Measurements from ENCODE around the gene CBX3. TPM values are rescaled to one million over a fixed set of nuclear protein-coding genes. Genes with fewer than 3 reads are reported as not detected.
"Not testable (repeated sequence)": the region's sequence is repeated elsewhere in the genome, so short reads cannot be mapped to it uniquely, and the experiment has no call there.

The CBX3 gene
- total RNA-seq = 266 TPM
- 233 TPM for polyA plus RNA-seq
- long read RNA-seq, donor 1, transcript CBX3-202 (6 exons, 1,857 nt) = major isoform, 29 of 36 reads
- long read RNA-seq, donor 1, transcript CBX3-206 (3 exons, 860 nt) = minor isoform, 5 of 36 reads
- long read RNA-seq, donor 1, partial matches to known transcripts = 0 of 36 reads
- long read RNA-seq, donor 1, other reads (novel, unspliced or antisense) = 0 of 36 reads
- long read RNA-seq, donor 2 = 0 reads
- long read RNA-seq, donor 3, transcript CBX3-203 (6 exons, 1,717 nt) = minor isoform, 7 of 495 reads
- long read RNA-seq, donor 3, transcript CBX3-202 (6 exons, 1,857 nt) = major isoform, 232 of 495 reads
- long read RNA-seq, donor 3, transcript CBX3-206 (3 exons, 860 nt) = minor isoform, 88 of 495 reads
- long read RNA-seq, donor 3, transcript CBX3-201 (6 exons, 2,128 nt) = minor isoform, 7 of 495 reads
- long read RNA-seq, donor 3, partial matches to known transcripts = 138 of 495 reads
- long read RNA-seq, donor 3, other reads (novel, unspliced or antisense) = 19 of 495 reads
- long read RNA-seq, donor 4, transcript CBX3-206 (3 exons, 860 nt) = minor isoform, 18 of 149 reads
- long read RNA-seq, donor 4, transcript CBX3-202 (6 exons, 1,857 nt) = major isoform, 73 of 149 reads
- long read RNA-seq, donor 4, transcript CBX3-201 (6 exons, 2,128 nt) = minor isoform, 5 of 149 reads
- long read RNA-seq, donor 4, partial matches to known transcripts = 46 of 149 reads
- long read RNA-seq, donor 4, other reads (novel, unspliced or antisense) = 6 of 149 reads
- long read RNA-seq, donor 5, transcript CBX3-206 (3 exons, 860 nt) = minor isoform, 60 of 570 reads
- long read RNA-seq, donor 5, transcript CBX3-203 (6 exons, 1,717 nt) = minor isoform, 9 of 570 reads
- long read RNA-seq, donor 5, transcript CBX3-202 (6 exons, 1,857 nt) = major isoform, 224 of 570 reads
- long read RNA-seq, donor 5, transcript CBX3-201 (6 exons, 2,128 nt) = minor isoform, 19 of 570 reads
- long read RNA-seq, donor 5, partial matches to known transcripts = 222 of 570 reads
- long read RNA-seq, donor 5, other reads (novel, unspliced or antisense) = 33 of 570 reads
- long read RNA-seq, donor 6, transcript CBX3-206 (3 exons, 860 nt) = minor isoform, 17 of 190 reads
- long read RNA-seq, donor 6, transcript CBX3-202 (6 exons, 1,857 nt) = major isoform, 133 of 190 reads
- long read RNA-seq, donor 6, partial matches to known transcripts = 26 of 190 reads
- long read RNA-seq, donor 6, other reads (novel, unspliced or antisense) = 6 of 190 reads
- long read RNA-seq, donor 7, transcript CBX3-202 (6 exons, 1,857 nt) = major isoform, 167 of 271 reads
- long read RNA-seq, donor 7, transcript CBX3-203 (6 exons, 1,717 nt) = minor isoform, 8 of 271 reads
- long read RNA-seq, donor 7, transcript CBX3-201 (6 exons, 2,128 nt) = minor isoform, 6 of 271 reads
- long read RNA-seq, donor 7, transcript CBX3-206 (3 exons, 860 nt) = minor isoform, 40 of 271 reads
- long read RNA-seq, donor 7, partial matches to known transcripts = 29 of 271 reads
- long read RNA-seq, donor 7, other reads (novel, unspliced or antisense) = 19 of 271 reads
- long read RNA-seq, donor 8, transcript CBX3-206 (3 exons, 860 nt) = minor isoform, 8 of 54 reads
- long read RNA-seq, donor 8, transcript CBX3-202 (6 exons, 1,857 nt) = major isoform, 40 of 54 reads
- long read RNA-seq, donor 8, partial matches to known transcripts = 0 of 54 reads
- long read RNA-seq, donor 8, other reads (novel, unspliced or antisense) = 0 of 54 reads
- long read RNA-seq, donor 9, transcript CBX3-206 (3 exons, 860 nt) = minor isoform, 23 of 192 reads
- long read RNA-seq, donor 9, transcript CBX3-202 (6 exons, 1,857 nt) = major isoform, 104 of 192 reads
- long read RNA-seq, donor 9, transcript CBX3-201 (6 exons, 2,128 nt) = minor isoform, 9 of 192 reads
- long read RNA-seq, donor 9, transcript CBX3-203 (6 exons, 1,717 nt) = minor isoform, 6 of 192 reads
- long read RNA-seq, donor 9, partial matches to known transcripts = 37 of 192 reads
- long read RNA-seq, donor 9, other reads (novel, unspliced or antisense) = 13 of 192 reads
- long read RNA-seq, donor 10, transcript CBX3-203 (6 exons, 1,717 nt) = minor isoform, 7 of 191 reads
- long read RNA-seq, donor 10, transcript CBX3-202 (6 exons, 1,857 nt) = major isoform, 120 of 191 reads
- long read RNA-seq, donor 10, transcript CBX3-206 (3 exons, 860 nt) = minor isoform, 21 of 191 reads
- long read RNA-seq, donor 10, partial matches to known transcripts = 33 of 191 reads
- long read RNA-seq, donor 10, other reads (novel, unspliced or antisense) = 5 of 191 reads

DNA sequence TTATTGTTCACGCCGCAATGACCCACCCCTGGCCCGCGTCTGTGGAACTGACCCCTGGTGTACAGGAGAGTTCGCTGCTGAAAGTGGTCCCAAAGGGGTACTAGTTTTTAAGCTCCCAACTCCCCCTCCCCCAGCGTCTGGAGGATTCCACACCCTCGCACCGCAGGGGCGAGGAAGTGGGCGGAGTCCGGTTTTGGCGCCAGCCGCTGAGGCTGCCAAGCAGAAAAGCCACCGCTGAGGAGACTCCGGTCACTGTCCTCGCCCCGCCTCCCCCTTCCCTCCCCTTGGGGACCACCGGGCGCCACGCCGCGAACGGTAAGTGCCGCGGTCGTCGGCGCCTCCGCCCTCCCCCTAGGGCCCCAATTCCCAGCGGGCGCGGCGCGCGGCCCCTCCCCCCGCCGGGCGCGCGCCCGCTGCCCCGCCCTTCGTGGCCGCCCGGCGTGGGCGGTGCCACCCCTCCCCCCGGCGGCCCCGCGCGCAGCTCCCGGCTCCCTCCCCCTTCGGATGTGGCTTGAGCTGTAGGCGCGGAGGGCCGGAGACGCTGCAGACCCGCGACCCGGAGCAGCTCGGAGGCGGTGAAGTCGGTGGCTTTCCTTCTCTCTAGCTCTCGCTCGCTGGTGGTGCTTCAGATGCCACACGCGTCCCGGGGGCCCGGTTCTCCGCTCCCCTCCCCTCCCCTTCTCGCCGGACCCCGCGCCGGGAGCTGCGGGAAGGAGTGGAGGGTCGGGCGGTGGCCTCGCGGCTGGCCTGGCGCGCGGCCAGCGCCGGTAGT is at the start of gene CBX3:
TSS of gene CBX3 (plus strand) at position 499 of the 772 bp plus-strand sequence. CDS start 1,254 bp downstream, outside the sequence.
- Histone ChIP-seq H3K27me3 (ENCODE audit: control insufficient read depth in 2 of 2, insufficient read depth in 1 of 2, low read length in 1 of 2) (no peaks in the 10 kb centered on the region), H3K4me3 (ENCODE audit: low read length in 2 of 2) (peak within 1 kb of the TSS; percentile 99 to 100), H3K9me3 (ENCODE audit: control insufficient read depth in 2 of 2, insufficient read depth in 1 of 2, low read length in 1 of 2) (no peaks in the 10 kb centered on the region), H3K36me3 (ENCODE audit: control insufficient read depth in 2 of 2, insufficient read depth in 2 of 2, low read length in 1 of 2) (peaks cover 13 to 49% of the 10 kb centered on the region in 2 donors), H3K27ac (ENCODE audit: low read depth in 1 of 2, low read length in 1 of 2) (peak within 1 kb of the TSS; percentile 100), H3K4me1 (ENCODE audit: control insufficient read depth in 2 of 2, insufficient read depth in 2 of 2, low read length in 2 of 2) (peaks cover 11 to 16% of the 10 kb centered on the region in 2 donors)
- peak in 7 of 9 donors; percentile 79 to 95 (median 87) for DNase-seq (ENCODE audit: low read depth in 6 of 9, low spot score in 9 of 9)
- WGBS = 5% methylated on average over 86 of the region's 86 CpGs

DNA sequence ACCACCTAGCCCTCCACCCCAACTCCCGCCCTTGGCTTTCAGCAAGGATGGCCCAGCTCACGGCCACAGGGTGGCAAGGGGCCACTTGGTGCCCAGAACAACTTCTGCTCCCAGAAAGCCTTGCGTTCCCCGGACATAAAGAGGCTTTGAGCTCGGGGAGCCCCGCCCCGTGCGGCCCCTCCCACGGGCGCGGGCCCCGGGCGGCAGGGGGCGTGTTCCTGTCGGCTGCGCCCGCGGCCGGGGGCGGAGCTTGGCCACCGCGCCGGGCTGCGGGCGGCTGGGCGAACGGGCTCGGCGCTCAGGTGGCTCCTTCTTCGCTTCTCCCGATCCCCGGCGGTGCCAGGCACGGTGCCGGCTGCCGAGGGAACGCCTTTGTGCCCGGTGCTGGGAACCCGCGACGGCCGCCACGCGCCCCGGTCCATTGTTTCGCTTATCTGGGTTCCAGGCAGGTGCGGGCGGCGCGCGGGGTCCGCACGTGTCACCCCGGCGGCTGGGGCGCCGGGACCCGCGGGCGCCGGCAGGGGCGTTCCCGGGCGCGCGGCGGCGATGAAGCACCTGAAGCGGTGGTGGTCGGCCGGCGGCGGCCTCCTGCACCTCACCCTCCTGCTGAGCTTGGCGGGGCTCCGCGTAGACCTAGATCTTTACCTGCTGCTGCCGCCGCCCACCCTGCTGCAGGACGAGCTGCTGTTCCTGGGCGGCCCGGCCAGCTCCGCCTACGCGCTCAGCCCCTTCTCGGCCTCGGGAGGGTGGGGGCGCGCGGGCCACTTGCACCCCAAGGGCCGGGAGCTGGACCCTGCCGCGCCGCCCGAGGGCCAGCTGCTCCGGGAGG is 49.4 kb upstream of the CBX3 start, which contains the start of gene NFE2L3:
TSS of gene NFE2L3 (plus strand) at position 246 of the 829 bp plus-strand sequence. CDS start at position 547, 301 bp downstream.
- under 1% methylated on average over 95 of the region's 95 CpGs for WGBS
- Histone ChIP-seq H3K4me1 (ENCODE audit: control insufficient read depth in 2 of 2, insufficient read depth in 2 of 2, low read length in 2 of 2) (peaks cover 21 to 51% of the 10 kb centered on the region in 2 donors), H3K27ac (ENCODE audit: low read depth in 1 of 2, low read length in 1 of 2) (peak within 1 kb of the TSS; percentile 23 to 76), H3K4me3 (ENCODE audit: low read length in 2 of 2) (peak within 1 kb of the TSS; percentile 52 to 73), H3K27me3 (ENCODE audit: control insufficient read depth in 2 of 2, insufficient read depth in 1 of 2, low read length in 1 of 2) (peaks cover 13 to 22% of the 10 kb centered on the region in 2 donors), H3K36me3 (ENCODE audit: control insufficient read depth in 2 of 2, insufficient read depth in 2 of 2, low read length in 1 of 2) (no peaks in the 10 kb centered on the region), H3K9me3 (ENCODE audit: control insufficient read depth in 2 of 2, insufficient read depth in 1 of 2, low read length in 1 of 2) (peaks cover 0 to 4% of the 10 kb centered on the region in 2 donors)
- peak in 8 of 9 donors; percentile 56 to 89 (median 78) for DNase-seq (ENCODE audit: low read depth in 6 of 9, low spot score in 9 of 9)

DNA sequence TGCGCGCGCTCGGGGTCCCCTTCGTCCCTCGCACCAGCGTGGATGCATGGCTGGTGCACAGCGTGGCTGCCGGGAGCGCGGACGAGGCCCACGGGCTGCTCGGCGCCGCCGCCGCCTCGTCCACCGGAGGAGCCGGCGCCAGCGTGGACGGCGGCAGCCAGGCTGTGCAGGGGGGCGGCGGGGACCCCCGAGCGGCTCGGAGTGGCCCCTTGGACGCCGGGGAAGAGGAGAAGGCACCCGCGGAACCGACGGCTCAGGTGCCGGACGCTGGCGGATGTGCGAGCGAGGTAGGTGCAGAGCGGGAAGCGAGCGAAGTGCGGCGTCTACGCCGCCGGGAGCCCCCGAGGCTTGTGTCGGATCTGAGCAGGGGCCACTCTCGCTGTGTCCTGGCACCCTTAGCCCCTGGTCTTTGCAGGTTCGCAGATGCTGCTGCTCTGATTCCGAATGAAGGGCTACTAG is 48.7 kb upstream of the CBX3 start:
- peak overlapping the region; percentile 52 to 73 for H3K4me3 ChIP-seq (ENCODE audit: low read length in 2 of 2)
- WGBS = 2% methylated on average over 49 of the region's 54 CpGs
- peak overlapping the region; percentile 18 to 23 for H3K27ac ChIP-seq (ENCODE audit: low read depth in 1 of 2, low read length in 1 of 2)
- peak in 2 of 9 donors; percentile 37 to 49 for DNase-seq (ENCODE audit: low read depth in 6 of 9, low spot score in 9 of 9)
- H3K9me3 ChIP-seq (ENCODE audit: control insufficient read depth in 2 of 2, insufficient read depth in 1 of 2, low read length in 1 of 2); H3K36me3 ChIP-seq (ENCODE audit: control insufficient read depth in 2 of 2, insufficient read depth in 2 of 2, low read length in 1 of 2): not testable (repeated sequence)
- H3K27me3 ChIP-seq (ENCODE audit: control insufficient read depth in 2 of 2, insufficient read depth in 1 of 2, low read length in 1 of 2) = peaks cover 13 to 22% of the 10 kb centered on the region in 2 donors
- peaks cover 21 to 54% of the 10 kb centered on the region in 2 donors for H3K4me1 ChIP-seq (ENCODE audit: control insufficient read depth in 2 of 2, insufficient read depth in 2 of 2, low read length in 2 of 2)

DNA sequence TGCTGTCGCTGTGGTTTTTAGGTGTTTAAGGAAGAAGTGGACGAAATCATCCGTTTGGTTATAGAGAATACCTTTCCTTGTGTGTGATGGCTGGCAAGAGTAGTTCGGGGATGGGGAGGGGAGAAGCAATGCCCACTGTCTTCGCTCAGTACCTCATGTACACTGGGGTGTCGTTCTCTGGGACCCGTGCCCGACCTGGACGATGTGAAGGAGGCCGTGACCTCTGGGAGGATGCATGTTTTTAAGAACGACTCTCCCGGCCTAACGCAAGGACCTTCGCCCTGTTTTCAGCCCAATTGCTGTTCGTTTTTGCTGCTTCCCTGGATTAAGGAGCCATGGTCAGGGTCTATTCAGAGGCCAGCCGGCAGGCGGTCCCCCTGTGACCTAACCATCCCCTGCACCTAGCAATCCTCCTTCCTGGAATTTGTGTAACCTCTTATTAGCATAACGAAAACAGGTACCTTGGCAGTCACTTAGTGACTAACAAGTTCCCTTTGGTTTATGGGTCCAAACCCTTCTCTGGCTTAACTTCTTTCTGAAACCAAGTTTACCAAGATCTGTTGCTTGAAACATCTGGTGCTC is 48.2 kb upstream of the CBX3 start:
- Histone ChIP-seq H3K27me3 (ENCODE audit: control insufficient read depth in 2 of 2, insufficient read depth in 1 of 2, low read length in 1 of 2) (peaks cover 13 to 22% of the 10 kb centered on the region in 2 donors), H3K27ac (ENCODE audit: low read depth in 1 of 2, low read length in 1 of 2) (peak overlapping the region; percentile 42 to 45), H3K4me1 (ENCODE audit: control insufficient read depth in 2 of 2, insufficient read depth in 2 of 2, low read length in 2 of 2) (peaks cover 21 to 57% of the 10 kb centered on the region in 2 donors), H3K36me3 (ENCODE audit: control insufficient read depth in 2 of 2, insufficient read depth in 2 of 2, low read length in 1 of 2) (no peaks in the 10 kb centered on the region), H3K4me3 (ENCODE audit: low read length in 2 of 2) (peak overlapping the region; percentile 30 to 73), H3K9me3 (ENCODE audit: control insufficient read depth in 2 of 2, insufficient read depth in 1 of 2, low read length in 1 of 2) (no peaks in the 10 kb centered on the region)
- 32% methylated on average over 18 of the region's 18 CpGs for WGBS
- DNase-seq (ENCODE audit: low read depth in 6 of 9, low spot score in 9 of 9) = peak in 1 of 9 donors; percentile 30

DNA sequence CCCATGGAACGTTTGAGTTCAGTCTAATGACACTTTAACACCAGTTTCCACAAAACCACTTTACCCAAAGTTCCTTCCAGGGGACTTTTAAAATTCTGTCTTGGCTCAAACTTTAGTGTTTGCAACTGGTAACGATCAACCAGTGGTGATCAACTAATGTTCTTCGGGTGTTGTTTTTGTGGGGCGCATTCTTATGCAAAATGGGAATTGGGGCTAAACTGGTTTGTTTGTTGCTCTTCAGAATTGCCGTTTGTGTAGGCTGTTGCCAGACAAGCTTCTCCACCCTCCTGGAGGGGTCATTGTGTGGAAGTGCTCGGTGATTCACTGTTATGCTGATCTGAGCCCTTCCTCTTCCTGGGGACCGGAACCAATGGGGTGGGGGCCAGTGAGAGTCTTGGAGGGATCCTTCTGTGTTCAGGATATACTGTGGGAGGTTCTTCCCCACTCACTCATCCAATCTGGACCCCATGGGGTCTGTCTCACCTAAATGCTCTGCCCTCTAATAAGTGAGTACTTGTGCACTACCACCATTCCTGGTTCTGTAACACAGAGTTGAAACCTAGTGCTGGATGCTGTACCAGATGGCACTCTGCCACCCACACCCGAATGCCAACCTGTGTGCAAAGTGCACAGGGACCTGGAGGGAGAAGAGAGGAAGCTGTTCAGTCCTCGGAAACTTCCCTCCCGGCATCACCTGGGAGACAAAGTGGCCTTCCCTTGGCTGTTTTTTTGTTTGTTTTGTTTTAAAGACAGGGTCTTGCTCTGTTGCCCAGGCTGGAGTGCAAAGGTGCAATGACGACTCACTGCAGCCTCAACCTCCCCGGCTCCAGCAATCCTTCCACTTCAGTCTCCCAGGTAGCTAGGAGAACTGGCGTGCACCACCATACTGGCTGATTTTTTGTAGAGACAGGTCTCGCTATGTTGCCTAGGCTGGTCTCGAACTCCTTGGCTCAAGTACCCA is 47.4 kb upstream of the CBX3 start:
- 82% methylated on average over 15 of the region's 15 CpGs for WGBS
- Histone ChIP-seq H3K4me3 (ENCODE audit: low read length in 2 of 2) (peak overlapping the region in 1 of 2 donors; percentile 30), H3K36me3 (ENCODE audit: control insufficient read depth in 2 of 2, insufficient read depth in 2 of 2, low read length in 1 of 2) (no peaks in the 10 kb centered on the region), H3K4me1 (ENCODE audit: control insufficient read depth in 2 of 2, insufficient read depth in 2 of 2, low read length in 2 of 2) (peaks cover 21 to 65% of the 10 kb centered on the region in 2 donors), H3K27me3 (ENCODE audit: control insufficient read depth in 2 of 2, insufficient read depth in 1 of 2, low read length in 1 of 2) (peaks cover 13 to 22% of the 10 kb centered on the region in 2 donors), H3K9me3 (ENCODE audit: control insufficient read depth in 2 of 2, insufficient read depth in 1 of 2, low read length in 1 of 2) (no peaks in the 10 kb centered on the region), H3K27ac (ENCODE audit: low read depth in 1 of 2, low read length in 1 of 2) (peak overlapping the region; percentile 5 to 82)
- DNase-seq (ENCODE audit: low read depth in 6 of 9, low spot score in 9 of 9) = peak in 1 of 9 donors; percentile 24

Data from thymus (tissue), 14 donors.